GM12878 (cell line): ENCODE measurements around the gene PPAN.

Source experiments
- CTCF ChIP-seq, 3 experiments: IDR thresholded peaks in 2 of 3; conservative IDR thresholded peaks in 1 of 3; 2 replicates each; pipeline ENCODE4 v1.5.1; 2011; ENCODE audit warnings: low read depth in 3 of 3, low read length in 3 of 3, mild to moderate bottlenecking in 3 of 3, control low read depth in 2 of 3, moderate library complexity in 2 of 3, inconsistent platforms in 1 of 3, mixed read lengths in 1 of 3; ENCODE audit not compliant: control insufficient read depth in 2 of 3, insufficient read depth in 1 of 3; ENCODE audit errors: extremely low read depth in 1 of 3
- EP300 ChIP-seq, 2 experiments: fragments of 150-350 bp in 1 of 2; IDR thresholded peaks; 2 replicates each; pipeline ENCODE4 v1.6.1; 2011 to 2012; ENCODE audit warnings: low read depth in 2 of 2, low read length in 2 of 2, borderline replicate concordance in 1 of 2, improper control_type of control experiment in 1 of 2, inconsistent platforms in 1 of 2; ENCODE audit not compliant: control insufficient read depth in 1 of 2
- HDAC6 ChIP-seq: fragments of 200-600 bp; sonication (generic); IDR thresholded peaks from one replicate; pipeline ENCODE4 v1.8.0; 2017; ENCODE audit warnings: antibody characterized with exemption; ENCODE audit not compliant: unreplicated experiment
- MLLT1 ChIP-seq: fragments of 450-650 bp; IDR thresholded peaks from 2 replicates; pipeline ENCODE4 v1.6.1; 2016; ENCODE audit warnings: mild to moderate bottlenecking

- TF ChIP-seq CTCF (IDR thresholded peaks at IDR 0.05 in 2 of 3, conservative IDR thresholded peaks at IDR 0.05 in 1 of 3; ENCODE audit: control insufficient read depth in 2 of 3, extremely low read depth in 1 of 3, insufficient read depth in 1 of 3, low read depth in 3 of 3, low read length in 3 of 3) = no peak
- no peak for TF ChIP-seq EP300 (IDR thresholded peaks at IDR 0.05; ENCODE audit: borderline replicate concordance in 1 of 2, control insufficient read depth in 1 of 2, low read depth in 2 of 2, low read length in 2 of 2)
- TF ChIP-seq MLLT1 = no peak
- TF ChIP-seq HDAC6 = no peak
Observed at GRCh38 chr19:10135551-10136334, 29.6 kb downstream of the PPAN start.
